Measurements from ENCODE around the gene HPD. TPM values are rescaled to one million over a fixed set of nuclear protein-coding genes. Genes with fewer than 3 reads are reported as not detected.

Gene HPD
- polyA plus RNA-seq, 3 donors, result 0.19 to 0.75 TPM; not detected in 1

DNA sequence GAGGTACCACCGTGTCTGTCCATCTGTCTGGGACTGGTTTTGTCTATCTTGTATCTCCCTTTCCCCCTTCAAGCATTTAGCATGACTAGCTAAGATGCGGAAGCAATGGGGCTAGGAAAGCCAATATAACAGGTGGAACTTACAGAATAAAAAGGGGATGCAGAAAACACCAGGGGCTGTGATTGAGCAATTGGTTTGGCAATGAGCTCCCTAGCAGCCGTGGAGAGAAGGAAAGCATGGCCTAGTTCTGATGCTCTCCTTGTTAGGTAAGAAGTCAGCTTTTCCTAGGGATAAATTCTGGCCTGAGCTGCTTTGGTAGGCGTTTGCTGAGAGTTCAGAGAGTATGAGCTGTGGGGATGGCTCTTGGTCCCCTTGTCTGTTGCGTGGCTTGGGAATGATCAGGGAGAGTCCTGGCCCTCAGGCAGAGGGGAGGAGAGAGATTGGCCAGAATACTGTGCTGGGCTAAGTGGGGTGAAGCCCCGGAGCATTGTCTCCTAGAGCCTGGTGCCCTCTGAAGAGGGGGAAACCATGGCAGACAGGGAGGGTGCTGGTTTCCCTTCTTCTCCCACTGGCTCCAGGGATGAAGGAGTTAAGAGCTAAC is 47.7 kb downstream of the HPD start:
- Histone ChIP-seq H3K4me2 (replicated peaks; ENCODE audit: extremely low read depth, low read length, poor library complexity, severe bottlenecking) (peak overlapping the region; percentile 100), H3K9ac (ENCODE audit: insufficient read depth, low read length, poor library complexity, severe bottlenecking) (peak overlapping the region; percentile 60), H4K20me1 (ENCODE audit: insufficient read depth, low read length) (peaks cover 98% of the 10 kb centered on the region), H3K4me1 (ENCODE audit: control insufficient read depth in 1 of 2, insufficient read depth in 2 of 2, low read length in 2 of 2) (peaks cover 58 to 69% of the 10 kb centered on the region in 2 donors), H2AFZ (ENCODE audit: insufficient read depth, low read depth, low read length, poor library complexity, severe bottlenecking) (no peak overlapping the region), H3K36me3 (replicated peaks in 1 of 2; ENCODE audit: control insufficient read depth in 1 of 2, insufficient read depth in 2 of 2, low read length in 2 of 2) (peaks cover 54 to 67% of the 10 kb centered on the region in 2 donors), H3K4me3 (replicated peaks in 1 of 3; ENCODE audit: low read depth in 2 of 3, low read length in 3 of 3) (peak overlapping the region; percentile 66 to 89 (median 67)), H3K9me3 (replicated peaks in 1 of 2; ENCODE audit: control insufficient read depth in 1 of 2, insufficient read depth in 1 of 2, low read length in 2 of 2) (no peaks in the 10 kb centered on the region), H3K27me3 (ENCODE audit: control insufficient read depth in 2 of 2, insufficient read depth in 2 of 2, low read length in 2 of 2) (no peaks in the 10 kb centered on the region), H3K27ac (ENCODE audit: low read depth in 1 of 2, low read length in 2 of 2) (peak overlapping the region; percentile 40 to 79), H3K79me2 (ENCODE audit: insufficient read depth, low read length) (peaks cover 97% of the 10 kb centered on the region)
- Mint-ChIP-seq H3K4me3 (peak overlapping the region; percentile 79 to 90), H3K27me3 (ENCODE audit: low read depth in 3 of 3) (peaks cover 0 to 3% (median 0%) of the 10 kb centered on the region in 3 donors), H3K36me3 (peaks cover 40 to 64% of the 10 kb centered on the region in 2 donors), H3K27ac (peak overlapping the region; percentile 35 to 90 (median 76)), H3K4me1 (peaks cover 59% of the 10 kb centered on the region), H3K9me3 (peaks cover 0 to 2% (median 0%) of the 10 kb centered on the region in 7 donors)
- intact Hi-C loops (cut with micrococcal nuclease), result loop anchor here (1.0 to 5.0 kb wide), 2 partner anchors 16 to 34 kb away; no protein-coding TSS in a partner anchor
- WGBS (ENCODE audit: insufficient coverage), result 47% methylated on average over 4 of the region's 6 CpGs
- TF ChIP-seq, protein P1, sequence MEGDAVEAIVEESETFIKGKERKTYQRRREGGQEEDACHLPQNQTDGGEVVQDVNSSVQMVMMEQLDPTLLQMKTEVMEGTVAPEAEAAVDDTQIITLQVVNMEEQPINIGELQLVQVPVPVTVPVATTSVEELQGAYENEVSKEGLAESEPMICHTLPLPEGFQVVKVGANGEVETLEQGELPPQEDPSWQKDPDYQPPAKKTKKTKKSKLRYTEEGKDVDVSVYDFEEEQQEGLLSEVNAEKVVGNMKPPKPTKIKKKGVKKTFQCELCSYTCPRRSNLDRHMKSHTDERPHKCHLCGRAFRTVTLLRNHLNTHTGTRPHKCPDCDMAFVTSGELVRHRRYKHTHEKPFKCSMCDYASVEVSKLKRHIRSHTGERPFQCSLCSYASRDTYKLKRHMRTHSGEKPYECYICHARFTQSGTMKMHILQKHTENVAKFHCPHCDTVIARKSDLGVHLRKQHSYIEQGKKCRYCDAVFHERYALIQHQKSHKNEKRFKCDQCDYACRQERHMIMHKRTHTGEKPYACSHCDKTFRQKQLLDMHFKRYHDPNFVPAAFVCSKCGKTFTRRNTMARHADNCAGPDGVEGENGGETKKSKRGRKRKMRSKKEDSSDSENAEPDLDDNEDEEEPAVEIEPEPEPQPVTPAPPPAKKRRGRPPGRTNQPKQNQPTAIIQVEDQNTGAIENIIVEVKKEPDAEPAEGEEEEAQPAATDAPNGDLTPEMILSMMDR (IDR thresholded peaks at IDR 0.05), result no peak
- no peak for DNase-seq

DNA sequence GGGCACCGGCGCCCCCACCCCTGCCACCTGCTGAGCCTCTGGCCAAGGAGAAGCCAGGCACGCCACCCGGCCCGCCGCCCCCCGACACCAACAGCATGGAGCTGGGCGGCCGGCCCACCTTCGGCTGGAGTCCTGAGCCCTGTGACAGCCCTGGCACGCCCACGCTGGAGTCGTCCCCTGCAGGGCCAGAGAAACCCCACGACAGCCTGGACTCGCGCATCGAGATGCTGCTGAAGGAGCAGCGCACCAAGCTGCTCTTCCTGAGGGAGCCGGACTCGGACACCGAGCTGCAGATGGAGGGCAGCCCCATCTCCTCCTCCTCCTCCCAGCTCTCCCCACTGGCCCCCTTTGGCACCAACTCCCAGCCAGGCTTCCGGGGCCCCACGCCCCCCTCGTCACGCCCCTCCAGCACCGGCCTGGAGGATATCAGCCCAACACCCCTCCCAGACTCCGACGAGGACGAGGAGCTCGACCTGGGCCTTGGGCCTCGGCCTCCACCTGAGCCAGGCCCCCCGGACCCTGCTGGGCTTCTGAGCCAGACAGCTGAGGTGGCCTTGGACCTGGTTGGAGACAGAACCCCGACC is 48.3 kb downstream of the HPD start:
- Mint-ChIP-seq H3K4me1 (peaks cover 62% of the 10 kb centered on the region), H3K9me3 (peaks cover 0 to 2% (median 0%) of the 10 kb centered on the region in 7 donors), H3K4me3 (no peak overlapping the region), H3K36me3 (peaks cover 38 to 61% of the 10 kb centered on the region in 2 donors), H3K27ac (peak overlapping the region in 1 of 7 donors; percentile 41), H3K27me3 (ENCODE audit: low read depth in 3 of 3) (peaks cover 0 to 3% (median 0%) of the 10 kb centered on the region in 3 donors)
- Histone ChIP-seq H3K27ac (ENCODE audit: low read depth in 1 of 2, low read length in 2 of 2) (peak overlapping the region; percentile 14 to 79), H2AFZ (ENCODE audit: insufficient read depth, low read depth, low read length, poor library complexity, severe bottlenecking) (no peak overlapping the region), H3K4me1 (ENCODE audit: control insufficient read depth in 1 of 2, insufficient read depth in 2 of 2, low read length in 2 of 2) (peaks cover 62 to 72% of the 10 kb centered on the region in 2 donors), H3K27me3 (ENCODE audit: control insufficient read depth in 2 of 2, insufficient read depth in 2 of 2, low read length in 2 of 2) (no peaks in the 10 kb centered on the region), H3K79me2 (ENCODE audit: insufficient read depth, low read length) (peaks cover 98% of the 10 kb centered on the region), H4K20me1 (ENCODE audit: insufficient read depth, low read length) (peaks cover 99% of the 10 kb centered on the region), H3K4me3 (replicated peaks in 1 of 3; ENCODE audit: low read depth in 2 of 3, low read length in 3 of 3) (peak overlapping the region in 1 of 3 experiments; percentile 89), H3K36me3 (replicated peaks in 1 of 2; ENCODE audit: control insufficient read depth in 1 of 2, insufficient read depth in 2 of 2, low read length in 2 of 2) (peaks cover 48 to 61% of the 10 kb centered on the region in 2 donors), H3K9me3 (replicated peaks in 1 of 2; ENCODE audit: control insufficient read depth in 1 of 2, insufficient read depth in 1 of 2, low read length in 2 of 2) (no peaks in the 10 kb centered on the region), H3K4me2 (replicated peaks; ENCODE audit: extremely low read depth, low read length, poor library complexity, severe bottlenecking) (peak overlapping the region; percentile 100), H3K9ac (ENCODE audit: insufficient read depth, low read length, poor library complexity, severe bottlenecking) (no peak overlapping the region)
- DNase-seq, result no peak
- intact Hi-C loops (cut with micrococcal nuclease), result loop anchor here in 1 of 2 donors (5.0 kb wide), 1 partner anchor 33 kb away; no protein-coding TSS in a partner anchor
- TF ChIP-seq, protein P1 (IDR thresholded peaks at IDR 0.05), result no peak
- 92% methylated on average over 31 of the region's 33 CpGs for WGBS (ENCODE audit: insufficient coverage)
